Transverse colon (tissue), 4 donors: Measurements from ENCODE around the gene KCNG3.

Experiments used
- CTCF ChIP-seq, 5 experiments: fragments of 200-600 bp in 3 of 5; fragments of 450-650 bp in 2 of 5; sonication (generic) in 3 of 5; IDR thresholded peaks; 1 replicate in 2 of 5; 2 replicates in 3 of 5; pipeline ENCODE4 v1.5.1; 2016 to 2017; ENCODE audit warnings: antibody characterized with exemption in 5 of 5, inconsistent platforms in 3 of 5, mild to moderate bottlenecking in 2 of 5, moderate library complexity in 1 of 5
- EP300 ChIP-seq: sonication (generic); formaldehyde crosslinking; IDR thresholded peaks from one replicate; pipeline ENCODE4 v1.6.1; 2017; ENCODE audit warnings: antibody characterized with exemption, low read depth
- POLR2A ChIP-seq: fragments of 450-650 bp; IDR thresholded peaks from one replicate; pipeline ENCODE4 v1.6.1; 2016; ENCODE audit warnings: antibody characterized with exemption, mild to moderate bottlenecking, moderate library complexity
- POLR2AphosphoS5 ChIP-seq, 3 donors: sonication (generic); formaldehyde crosslinking; IDR thresholded peaks; one replicate each; pipeline ENCODE4 v1.6.1; 2016; ENCODE audit warnings: antibody characterized with exemption in 3 of 3

DNA sequence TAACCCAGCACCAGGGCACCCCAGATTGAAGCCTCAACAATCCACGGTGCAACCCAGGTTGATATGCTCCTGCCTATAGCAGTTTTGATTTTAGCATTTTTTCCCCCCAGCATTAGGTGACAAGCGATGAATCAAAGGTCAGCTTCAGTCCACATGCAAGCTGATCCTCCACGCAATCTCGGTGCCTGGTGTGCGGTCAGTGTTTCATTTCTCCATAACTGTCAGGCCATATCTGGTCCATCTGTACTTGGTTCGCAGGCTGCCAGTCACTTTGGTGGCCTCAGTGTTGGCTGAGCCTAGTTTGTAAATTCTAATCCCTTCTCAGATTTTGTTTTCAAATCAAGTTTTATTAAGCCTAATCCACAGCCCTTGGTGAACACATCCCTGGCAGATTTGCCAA is 30.2 kb downstream of the KCNG3 start:
- TF ChIP-seq CTCF (IDR thresholded peaks at IDR 0.05), result no peak
- no peak for TF ChIP-seq EP300
- TF ChIP-seq POLR2AphosphoS5 (IDR thresholded peaks at IDR 0.05), result no peak
- no peak for TF ChIP-seq POLR2A
